Subcutaneous adipose tissue (tissue), 4 donors: ENCODE data around the gene RAP1GAP. TPM values are rescaled to one million over a fixed set of nuclear protein-coding genes. Genes with fewer than 3 reads are reported as not detected.

ENCODE experiments used
- CTCF ChIP-seq: fragments of 450-650 bp; IDR thresholded peaks from one replicate; pipeline ENCODE4 v1.5.1; 2016; ENCODE audit warnings: low read depth, mild to moderate bottlenecking, control low read depth, antibody characterized with exemption, moderate library complexity
- total RNA-seq, 4 donors: library from RNA; depleted of rRNA; stranded (reverse); fragments of >200 nt; gene quantifications; one replicate each; pipeline ENCODE4 v1.1.0, GENCODE V29; 2016

The RAP1GAP gene
- total RNA-seq, 4 donors from 2014 or later: 0.17 to 0.22 TPM; not detected in 2

GRCh38 chr1:21607549-21608529, 61.3 kb downstream of the RAP1GAP start:
- no peak for TF ChIP-seq CTCF

GRCh38 chr1:21605964-21606705, 63.0 kb downstream of the RAP1GAP start:
- no peak for TF ChIP-seq CTCF

GRCh38 chr1:21605012-21605715, 64.0 kb downstream of the RAP1GAP start:
- TF ChIP-seq CTCF: no peak

- no peak for TF ChIP-seq CTCF
Observed at GRCh38 chr1:21604208-21604957, 64.8 kb downstream of the RAP1GAP start.

- TF ChIP-seq CTCF: no peak
Observed at GRCh38 chr1:21603177-21604138, 65.7 kb downstream of the RAP1GAP start.
